MM.1S (cell line): ENCODE measurements around the gene DAG1.

Experiments used
- DNase-seq: peaks from one replicate; pipeline ENCODE4 v3.0.0-alpha.2; 2015
- H2AFZ ChIP-seq: fragments of 300-600 bp; sonication (generic); 2 replicates; pipeline ENCODE4 v1.6.0; 2016; ENCODE audit warnings: antibody characterized with exemption, low read length
- H3F3A ChIP-seq: fragments of 300-600 bp; sonication (generic); 2 replicates; pipeline ENCODE4 v1.6.1; 2016; ENCODE audit warnings: mild to moderate bottlenecking, antibody characterized with exemption, low read length, moderate library complexity, mixed read lengths; ENCODE audit not compliant: insufficient read depth
- H3K27ac ChIP-seq: fragments of 300-600 bp; sonication (generic); 2 replicates; pipeline ENCODE4 v1.5.1; 2016; ENCODE audit warnings: mild to moderate bottlenecking, low read length
- H3K27me3 ChIP-seq: fragments of 300-600 bp; sonication (generic); replicated peaks from 2 replicates; pipeline ENCODE4 v1.6.0; 2016; ENCODE audit warnings: low read length; ENCODE audit not compliant: insufficient read depth
- H3K36me3 ChIP-seq: fragments of 300-600 bp; sonication (generic); replicated peaks from 2 replicates; pipeline ENCODE4 v1.6.1; 2016; ENCODE audit warnings: mild to moderate bottlenecking, low read length, mixed read lengths; ENCODE audit not compliant: insufficient read depth
- H3K4me1 ChIP-seq: fragments of 300-600 bp; sonication (generic); 2 replicates; pipeline ENCODE4 v1.6.1; 2016; ENCODE audit warnings: low read length, mixed read lengths
- H3K4me2 ChIP-seq: fragments of 300-600 bp; sonication (generic); 2 replicates; pipeline ENCODE4 v1.6.0; 2016; ENCODE audit warnings: low read depth, low read length
- H3K4me3 ChIP-seq: fragments of 300-600 bp; sonication (generic); 2 replicates; pipeline ENCODE4 v1.5.1; 2016; ENCODE audit warnings: low read length, mixed read lengths
- H3K79me2 ChIP-seq: fragments of 300-600 bp; sonication (generic); 2 replicates; pipeline ENCODE4 v1.6.1; 2016; ENCODE audit warnings: mixed run types, low read length, mixed read lengths
- H3K9ac ChIP-seq: fragments of 300-600 bp; sonication (generic); 2 replicates; pipeline ENCODE4 v1.6.1; 2016; ENCODE audit warnings: low read length, mixed read lengths
- H3K9me2 ChIP-seq: fragments of 300-600 bp; sonication (generic); replicated peaks from 2 replicates; pipeline ENCODE4 v1.6.1; 2016; ENCODE audit warnings: mild to moderate bottlenecking, low read length, mixed read lengths; ENCODE audit not compliant: insufficient read depth
- H3K9me3 ChIP-seq: fragments of 300-600 bp; sonication (generic); replicated peaks from 2 replicates; pipeline ENCODE4 v1.6.1; 2016; ENCODE audit warnings: mild to moderate bottlenecking, low read length, mixed read lengths; ENCODE audit not compliant: insufficient read depth
- H4K20me1 ChIP-seq: fragments of 300-600 bp; sonication (generic); 2 replicates; pipeline ENCODE4 v1.6.1; 2016; ENCODE audit warnings: mild to moderate bottlenecking, low read length, moderate library complexity, mixed read lengths; ENCODE audit not compliant: insufficient read depth
- CTCF ChIP-seq: fragments of 300-600 bp; sonication (generic); IDR thresholded peaks from 2 replicates; pipeline ENCODE4 v1.5.1; 2016; ENCODE audit warnings: antibody characterized with exemption, low read length, mixed read lengths
- EZH2 ChIP-seq: fragments of 300-600 bp; sonication (generic); optimal IDR thresholded peaks from 2 replicates; pipeline ENCODE3; 2017; ENCODE audit warnings: low read depth, mild to moderate bottlenecking, antibody characterized with exemption, low read length, mixed read lengths
- EZH2phosphoT487 ChIP-seq: fragments of 300-600 bp; sonication (generic); IDR thresholded peaks from 2 replicates; pipeline ENCODE4 v1.6.1; 2018; ENCODE audit warnings: antibody characterized with exemption, low read length

The DAG1 gene

GRCh38 chr3:49567406-49567805, 97.3 kb downstream of the DAG1 start:
- Histone ChIP-seq H3K27ac (no peak overlapping the region), H3K9me2 (no peaks in the 10 kb centered on the region), H3K27me3 (no peaks in the 10 kb centered on the region; the same call in 1 of the 2 replicates), H3K4me1 (no peaks in the 10 kb centered on the region), H3K4me2 (no peak overlapping the region), H2AFZ (no peak overlapping the region), H3K79me2 (no peaks in the 10 kb centered on the region), H3F3A (no peaks in the 10 kb centered on the region), H3K9me3 (no peaks in the 10 kb centered on the region), H3K36me3 (no peaks in the 10 kb centered on the region), H4K20me1 (no peaks in the 10 kb centered on the region), H3K9ac (no peak overlapping the region), H3K4me3 (no peak overlapping the region)
- no peak for DNase-seq
- TF ChIP-seq EZH2phosphoT487 (no peak), CTCF (no peak), EZH2 (no peak)

- no peak overlapping the region for H3K9ac ChIP-seq
- no peak overlapping the region for H2AFZ ChIP-seq
- H4K20me1 ChIP-seq, result no peaks in the 10 kb centered on the region
- no peak for DNase-seq
- no peaks in the 10 kb centered on the region for H3F3A ChIP-seq
- H3K27me3 ChIP-seq, result no peaks in the 10 kb centered on the region
- no peaks in the 10 kb centered on the region for H3K36me3 ChIP-seq
- no peaks in the 10 kb centered on the region for H3K79me2 ChIP-seq
- no peaks in the 10 kb centered on the region for H3K4me1 ChIP-seq
- H3K4me2 ChIP-seq, result no peak overlapping the region
- no peak overlapping the region for H3K27ac ChIP-seq
- no peak for TF ChIP-seq EZH2phosphoT487
- no peaks in the 10 kb centered on the region for H3K9me3 ChIP-seq
- H3K9me2 ChIP-seq, result no peaks in the 10 kb centered on the region
- H3K4me3 ChIP-seq, result no peak overlapping the region
Measured at GRCh38 chr3:49568965-49569364, 98.9 kb downstream of the DAG1 start.

DNA sequence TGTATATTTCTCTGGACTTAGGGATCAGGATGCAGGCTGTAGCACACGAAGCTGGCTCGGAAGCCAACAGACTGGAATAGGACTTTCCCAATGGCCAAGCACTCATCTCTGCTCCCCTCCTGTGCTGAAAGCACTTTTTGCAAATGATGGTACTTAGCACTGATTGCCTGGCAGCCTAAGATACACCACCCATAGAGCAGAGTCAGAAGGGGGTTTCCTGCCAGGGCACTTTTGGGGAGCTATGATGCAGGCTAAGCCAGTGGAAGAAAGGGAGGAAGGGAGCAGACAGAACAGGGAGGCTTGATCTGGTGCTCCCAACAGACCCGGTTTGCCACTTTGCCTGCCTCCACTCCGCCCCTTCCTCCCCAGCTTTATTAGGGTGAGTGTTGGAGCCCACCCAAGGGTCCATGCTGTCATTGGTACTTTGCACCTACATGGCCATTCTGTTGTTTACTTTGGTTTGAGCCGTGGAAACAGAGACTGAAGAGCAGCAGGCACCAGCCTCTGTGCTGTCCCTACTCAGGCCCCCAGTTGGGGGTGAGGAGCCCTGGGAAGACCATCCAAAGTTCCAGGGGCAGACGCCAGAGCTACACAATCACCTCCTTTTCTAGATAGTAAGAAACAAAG, 100.1 kb downstream of the DAG1 start:
- TF ChIP-seq CTCF (no peak), EZH2 (no peak), EZH2phosphoT487 (no peak)
- Histone ChIP-seq H2AFZ (no peak overlapping the region), H3K79me2 (no peaks in the 10 kb centered on the region), H3F3A (no peaks in the 10 kb centered on the region), H3K9ac (no peak overlapping the region), H3K27ac (no peak overlapping the region), H3K4me3 (no peak overlapping the region), H3K4me2 (no peak overlapping the region), H3K4me1 (no peaks in the 10 kb centered on the region), H3K9me2 (no peaks in the 10 kb centered on the region), H4K20me1 (no peaks in the 10 kb centered on the region), H3K9me3 (no peaks in the 10 kb centered on the region), H3K36me3 (no peaks in the 10 kb centered on the region), H3K27me3 (no peaks in the 10 kb centered on the region)
- DNase-seq, result no peak

- Histone ChIP-seq H3K9me3 (no peaks in the 10 kb centered on the region), H3K4me3 (no peak overlapping the region), H3F3A (no peaks in the 10 kb centered on the region), H3K27ac (no peak overlapping the region), H3K4me2 (no peak overlapping the region), H2AFZ (no peak overlapping the region), H3K9me2 (no peaks in the 10 kb centered on the region), H3K4me1 (no peaks in the 10 kb centered on the region), H3K9ac (no peak overlapping the region), H4K20me1 (no peaks in the 10 kb centered on the region), H3K79me2 (no peaks in the 10 kb centered on the region), H3K27me3 (no peaks in the 10 kb centered on the region), H3K36me3 (no peaks in the 10 kb centered on the region)
- TF ChIP-seq EZH2, result no peak
- no peak for TF ChIP-seq EZH2phosphoT487
- TF ChIP-seq CTCF, result no peak
- no peak for DNase-seq
Measured at GRCh38 chr3:49582177-49582576, 112.1 kb downstream of the DAG1 start.
